HepG2 (cell line): ENCODE results near the gene PPP6R2. TPM values are rescaled to one million over a fixed set of nuclear protein-coding genes. Genes with fewer than 3 reads are reported as not detected.

Source experiments
- CERS6 ChIP-seq: sonication (generic); formaldehyde crosslinking; IDR thresholded peaks from 2 replicates; pipeline ENCODE4 v1.5.0; 2020; ENCODE audit warnings: missing genetic modification reagents
- CREB1 ChIP-seq, 2 experiments: fragments of 450-650 bp in 1 of 2; IDR thresholded peaks; 2 replicates each; pipeline ENCODE4 v1.6.1; 2016 to 2017; ENCODE audit warnings: control low read depth in 1 of 2, mild to moderate bottlenecking in 1 of 2, missing compliant biosample characterization in 1 of 2, missing genetic modification characterization in 1 of 2
- DZIP1 ChIP-seq: sonication (generic); formaldehyde crosslinking; IDR thresholded peaks from 2 replicates; pipeline ENCODE4 v1.5.0; 2020; ENCODE audit warnings: mild to moderate bottlenecking, missing genetic modification reagents
- FOXC1 ChIP-seq: sonication (generic); formaldehyde crosslinking; IDR thresholded peaks from 2 replicates; pipeline ENCODE4 v1.8.0; 2022; ENCODE audit warnings: mild to moderate bottlenecking, missing genetic modification reagents, borderline replicate concordance
- GTF2F1 ChIP-seq: fragments of 150-350 bp; IDR thresholded peaks from 2 replicates; pipeline ENCODE4 v1.6.1; 2014; ENCODE audit warnings: low read length
- IKZF5 ChIP-seq: IDR thresholded peaks from 2 replicates; pipeline ENCODE4 v1.6.1; 2018; ENCODE audit warnings: missing genetic modification reagents, mild to moderate bottlenecking, missing compliant biosample characterization
- JUND ChIP-seq: sonication (generic); formaldehyde crosslinking; IDR thresholded peaks from 2 replicates; pipeline ENCODE4 v1.8.0; 2022; ENCODE audit warnings: mild to moderate bottlenecking, missing genetic modification reagents
- MATR3 ChIP-seq: sonication (generic); formaldehyde crosslinking; IDR thresholded peaks from 2 replicates; pipeline ENCODE4 v1.4.0; 2020; ENCODE audit warnings: missing genetic modification reagents
- MLX ChIP-seq: IDR thresholded peaks from 2 replicates; pipeline ENCODE4 v1.6.1; 2016
- MXD4 ChIP-seq: IDR thresholded peaks from 2 replicates; pipeline ENCODE4 v1.6.1; 2016; ENCODE audit warnings: mild to moderate bottlenecking, missing biosample characterization, missing genetic modification reagents
- NKX3-1 ChIP-seq: sonication (generic); formaldehyde crosslinking; IDR thresholded peaks from 2 replicates; pipeline ENCODE4 v1.5.0; 2020; ENCODE audit warnings: missing genetic modification reagents
- PATZ1 ChIP-seq: sonication (generic); formaldehyde crosslinking; IDR thresholded peaks from 2 replicates; pipeline ENCODE4 v1.4.0; 2020; ENCODE audit warnings: missing genetic modification reagents
- TARDBP ChIP-seq: sonication (generic); formaldehyde crosslinking; IDR thresholded peaks from 2 replicates; pipeline ENCODE4 v1.8.0; 2022; ENCODE audit warnings: mild to moderate bottlenecking, missing genetic modification reagents
- ZNF18 ChIP-seq: sonication (generic); formaldehyde crosslinking; IDR thresholded peaks from 2 replicates; pipeline ENCODE4 v1.8.0; 2022; ENCODE audit warnings: mild to moderate bottlenecking, missing genetic modification reagents; ENCODE audit not compliant: insufficient replicate concordance
- ZNF784 ChIP-seq: sonication (generic); formaldehyde crosslinking; IDR thresholded peaks from 2 replicates; pipeline ENCODE4 v1.5.1; 2020; ENCODE audit warnings: missing genetic modification reagents, mild to moderate bottlenecking, borderline replicate concordance
- ZNF83 ChIP-seq: sonication (generic); formaldehyde crosslinking; IDR thresholded peaks from 2 replicates; pipeline ENCODE4 v1.4.0; 2020; ENCODE audit warnings: missing genetic modification reagents, mild to moderate bottlenecking, borderline replicate concordance
- polyA plus RNA-seq, 8 experiments: library from polyadenylated mRNA; depleted of rRNA in 3 of 8; stranded (reverse) in 7 of 8; unstranded in 1 of 8; fragments of >200 nt; fragmentation: Illumina TruSeq in 4 of 8; extraction: Trizol in 4 of 8; gene quantifications; 2 replicates each; pipeline versions ENCODE4 v1.2.1 to v1.2.3, GENCODE V29; 2011 to 2016; ENCODE audit warnings: low read depth in 4 of 8, missing spikeins in 1 of 8, mixed read lengths in 1 of 8; ENCODE audit not compliant: insufficient read depth in 1 of 8
- total RNA-seq, 5 experiments: library from RNA; depleted of rRNA; stranded (reverse); fragments of >200 nt; fragmentation: Illumina TruSeq; extraction: Trizol; gene quantifications; 2 replicates each; pipeline ENCODE4 v1.2.3, GENCODE V29; 2016; ENCODE audit warnings: low read depth in 1 of 5

Gene PPP6R2
- total and polyA plus RNA-seq, 2 of the 13 experiments (the other 11 are each of a cell fraction or from before 2014, with no cell fraction given), result 55.0 to 102 TPM

GRCh38 chr22:50293441-50294318, 49.4 kb upstream of the PPP6R2 start (continued):
- TF ChIP-seq CERS6 (peak; percentile 71; the same call in 1 of the 2 replicates), MLX (peak; percentile 42; the same call in 1 of the 2 replicates), ZNF18 (CRISPR knock-in tag) (peak; percentile 42), ZNF784 (CRISPR knock-in tag) (0 out of 2 replicates have a peak, but pooled peaks have one; percentile 60), FOXC1 (peak; percentile 48; the same call in 1 of the 2 replicates), DZIP1 (CRISPR knock-in tag) (peak; percentile 65; the same call in 1 of the 2 replicates), NKX3-1 (CRISPR knock-in tag) (peak; percentile 47; the same call in 1 of the 2 replicates), MATR3 (CRISPR knock-in tag) (no peak), ZNF83 (CRISPR knock-in tag) (peak; percentile 79; the same call in 1 of the 2 replicates), PATZ1 (CRISPR knock-in tag) (peak; percentile 93), MXD4 (0 out of 2 replicates have a peak, but pooled peaks have one; percentile 41), CREB1 (IDR thresholded peaks at IDR 0.05) (no peak), CREB1 (CRISPR knock-in tag; IDR thresholded peaks at IDR 0.05) (no peak), TARDBP (CRISPR knock-in tag) (peak; percentile 90), IKZF5 (CRISPR knock-in tag) (peak; percentile 87), GTF2F1 (no peak), JUND (CRISPR knock-in tag) (no peak)
